Endodermal cell (in vitro differentiated cells): ENCODE data around the gene JAKMIP1. TPM values are rescaled to one million over a fixed set of nuclear protein-coding genes. Genes with fewer than 3 reads are reported as not detected.

Experiments
- DNase-seq: peaks from one replicate; pipeline ENCODE4 v3.0.0-alpha.2; 2017
- H3K27ac ChIP-seq: 2 replicates; pipeline ENCODE4 v1.5.1; 2013; ENCODE audit warnings: mild to moderate bottlenecking, low read depth, low read length, moderate library complexity
- H3K27me3 ChIP-seq: 2 replicates; pipeline ENCODE4 v1.6.1; 2013; ENCODE audit warnings: mild to moderate bottlenecking, low read length, moderate library complexity; ENCODE audit not compliant: insufficient read depth, control insufficient read depth, poor library complexity, severe bottlenecking
- H3K36me3 ChIP-seq: 2 replicates; pipeline ENCODE4 v1.7.0; 2013; ENCODE audit warnings: mild to moderate bottlenecking, low read length, moderate library complexity; ENCODE audit not compliant: control insufficient read depth, insufficient read depth
- H3K4me1 ChIP-seq: one replicate; pipeline ENCODE4 v1.7.0; 2013; ENCODE audit warnings: low read length; ENCODE audit not compliant: control insufficient read depth, insufficient read depth
- H3K4me3 ChIP-seq: 2 replicates; pipeline ENCODE4 v1.5.1; 2013; ENCODE audit warnings: mild to moderate bottlenecking, low read length, moderate library complexity
- H3K9ac ChIP-seq: 2 replicates; pipeline ENCODE4 v1.6.1; 2013; ENCODE audit warnings: mild to moderate bottlenecking, low read length, moderate library complexity; ENCODE audit not compliant: poor library complexity, severe bottlenecking; ENCODE audit errors: extremely low read depth
- H3K9me3 ChIP-seq: 2 replicates; pipeline ENCODE4 v1.6.1; 2013; ENCODE audit warnings: mild to moderate bottlenecking, low read length, moderate library complexity; ENCODE audit not compliant: control insufficient read depth
- H3K27ac Mint-ChIP-seq: 2 replicates; pipeline ENCODE4 v1.8.0; 2020; ENCODE audit warnings: mixed read lengths
- H3K27me3 Mint-ChIP-seq: 2 replicates; pipeline ENCODE4 v1.8.0; 2021; ENCODE audit warnings: mild to moderate bottlenecking, mixed read lengths; ENCODE audit not compliant: insufficient read depth
- H3K36me3 Mint-ChIP-seq: 2 replicates; pipeline ENCODE4 v1.8.0; 2020; ENCODE audit warnings: low read depth, mixed read lengths
- H3K4me1 Mint-ChIP-seq: 2 replicates; pipeline ENCODE4 v1.8.0; 2020; ENCODE audit warnings: mixed read lengths
- H3K4me3 Mint-ChIP-seq: 2 replicates; pipeline ENCODE4 v1.8.0; 2020; ENCODE audit warnings: mild to moderate bottlenecking, moderate library complexity, mixed read lengths
- H3K9me3 Mint-ChIP-seq: 2 replicates; pipeline ENCODE4 v1.8.0; 2020; ENCODE audit warnings: mild to moderate bottlenecking, mixed read lengths
- WGBS, 2 experiments: methylation state at CpG; one replicate each; pipeline versions ENCODE4 v1.1.5 to v1.1.7; 2013; ENCODE audit warnings: missing lambda C conversion rate in 2 of 2, mixed read lengths in 1 of 2; ENCODE audit not compliant: insufficient coverage in 1 of 2, insufficient read length in 1 of 2; 5-methylcytosine and 5-hydroxymethylcytosine counted together
- total RNA-seq, 2 donors: library from RNA; stranded (reverse); fragmentation: NEBNext Ultra II Directional in 1 of 2; extraction: Animal tissue kit (Norgen Biotek cat#: 25700) in 1 of 2; gene quantifications; 2 replicates in 1 of 2; 3 replicates in 1 of 2; pipeline ENCODE4 v1.2.1, GENCODE V29; 2021
- TF ChIP-seq, protein P1 (sequence below): fragments of 200-600 bp; sonication (generic); conservative IDR thresholded peaks from 2 replicates; pipeline ENCODE4 v1.5.0; 2021; ENCODE audit warnings: antibody characterized with exemption, mild to moderate bottlenecking

Gene JAKMIP1
- total RNA-seq, 2 donors from 2014 or later, result 10.4 to 11.2 TPM

DNA sequence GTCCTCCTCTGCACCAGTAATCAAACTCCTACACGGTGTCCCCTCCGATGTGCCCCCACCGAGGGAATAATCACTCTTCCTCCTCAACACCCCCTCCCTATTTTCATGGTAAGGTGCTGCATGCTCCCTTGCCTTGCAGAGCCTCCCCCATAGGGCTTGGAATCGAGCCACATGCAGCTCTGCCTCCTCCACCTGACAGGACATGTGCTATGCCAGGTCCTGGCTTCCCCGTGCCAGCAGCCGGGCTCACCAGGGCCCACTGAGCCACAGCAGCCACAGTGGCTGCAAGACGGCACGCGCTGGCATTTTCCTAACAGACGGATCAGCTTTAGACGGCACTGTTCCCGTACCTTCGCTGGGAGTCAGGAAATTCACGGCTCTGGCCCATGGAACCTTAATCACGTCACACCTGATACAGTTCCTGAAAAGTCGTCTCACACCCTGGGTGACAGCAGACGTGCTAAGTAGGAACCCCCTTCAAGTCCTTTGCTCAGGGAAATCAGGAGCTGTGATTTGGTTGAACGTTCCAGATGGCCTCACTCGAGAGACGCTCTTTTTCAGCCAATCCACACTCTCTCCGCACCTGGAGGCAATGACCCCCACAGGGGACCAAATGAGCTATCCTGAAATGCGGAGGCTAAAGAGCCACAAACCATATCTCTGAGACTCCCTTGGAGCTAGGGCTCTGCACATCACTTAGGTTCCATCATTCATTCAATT, 63.2 kb downstream of the JAKMIP1 start:
- TF ChIP-seq, protein P1, sequence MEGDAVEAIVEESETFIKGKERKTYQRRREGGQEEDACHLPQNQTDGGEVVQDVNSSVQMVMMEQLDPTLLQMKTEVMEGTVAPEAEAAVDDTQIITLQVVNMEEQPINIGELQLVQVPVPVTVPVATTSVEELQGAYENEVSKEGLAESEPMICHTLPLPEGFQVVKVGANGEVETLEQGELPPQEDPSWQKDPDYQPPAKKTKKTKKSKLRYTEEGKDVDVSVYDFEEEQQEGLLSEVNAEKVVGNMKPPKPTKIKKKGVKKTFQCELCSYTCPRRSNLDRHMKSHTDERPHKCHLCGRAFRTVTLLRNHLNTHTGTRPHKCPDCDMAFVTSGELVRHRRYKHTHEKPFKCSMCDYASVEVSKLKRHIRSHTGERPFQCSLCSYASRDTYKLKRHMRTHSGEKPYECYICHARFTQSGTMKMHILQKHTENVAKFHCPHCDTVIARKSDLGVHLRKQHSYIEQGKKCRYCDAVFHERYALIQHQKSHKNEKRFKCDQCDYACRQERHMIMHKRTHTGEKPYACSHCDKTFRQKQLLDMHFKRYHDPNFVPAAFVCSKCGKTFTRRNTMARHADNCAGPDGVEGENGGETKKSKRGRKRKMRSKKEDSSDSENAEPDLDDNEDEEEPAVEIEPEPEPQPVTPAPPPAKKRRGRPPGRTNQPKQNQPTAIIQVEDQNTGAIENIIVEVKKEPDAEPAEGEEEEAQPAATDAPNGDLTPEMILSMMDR, result no peak
- DNase-seq, result peak; percentile 90
- Histone ChIP-seq H3K9me3 (peaks cover 50% of the 10 kb centered on the region), H3K4me1 (peaks cover 2% of the 10 kb centered on the region), H3K4me3 (peak overlapping the region; percentile 61), H3K9ac (peak overlapping the region; percentile 24), H3K36me3 (peaks cover 24% of the 10 kb centered on the region), H3K27ac (no peak overlapping the region), H3K27me3 (no peaks in the 10 kb centered on the region)
- Mint-ChIP-seq H3K36me3 (peaks cover 56% of the 10 kb centered on the region), H3K27me3 (no peaks in the 10 kb centered on the region), H3K9me3 (peaks cover 43% of the 10 kb centered on the region), H3K4me1 (peaks cover 11% of the 10 kb centered on the region), H3K4me3 (no peak overlapping the region), H3K27ac (peak overlapping the region; percentile 83)
- WGBS, 2 experiments, result 61 to 81% methylated on average over 18 to 22 of the region's 22 CpGs

DNA sequence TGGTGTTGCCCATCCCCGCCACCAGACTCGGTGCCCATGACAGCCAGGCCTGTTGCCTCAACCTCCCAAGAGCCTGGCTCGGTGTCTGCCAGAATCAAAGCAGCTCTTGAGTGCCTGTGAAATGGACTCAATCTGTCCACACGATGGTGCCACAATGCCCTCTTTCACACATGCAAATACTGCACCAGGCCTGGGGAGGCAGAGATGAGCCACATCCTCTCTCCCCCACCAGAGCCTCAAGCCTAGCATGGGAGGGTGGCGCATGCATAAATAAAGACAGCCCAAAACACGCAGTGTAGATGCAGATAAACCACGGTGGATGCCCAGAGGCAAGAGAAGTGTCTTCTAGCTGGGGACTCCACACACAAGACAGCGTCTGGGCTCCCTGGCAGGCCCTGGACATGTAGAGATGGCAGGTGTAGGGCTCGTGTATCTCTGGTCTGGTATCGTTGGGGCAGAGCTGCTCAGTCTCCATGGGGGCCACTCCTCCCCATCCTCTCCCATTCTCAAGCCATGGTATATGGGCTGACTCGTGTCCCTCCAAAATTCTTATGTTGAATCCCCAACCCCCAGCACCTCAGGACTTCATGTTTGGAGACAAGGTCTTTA, 65.6 kb downstream of the JAKMIP1 start:
- H3K36me3 Mint-ChIP-seq, result peaks cover 53% of the 10 kb centered on the region
- H3K4me3 Mint-ChIP-seq, result no peak overlapping the region
- no peaks in the 10 kb centered on the region for H3K27me3 ChIP-seq
- H3K4me1 Mint-ChIP-seq, result peaks cover 2% of the 10 kb centered on the region
- H3K4me1 ChIP-seq, result peaks cover 2% of the 10 kb centered on the region
- WGBS, 2 experiments, result 68 to 86% methylated on average over 7 to 11 of the region's 11 CpGs
- peaks cover 21% of the 10 kb centered on the region for H3K36me3 ChIP-seq
- no peak overlapping the region for H3K9ac ChIP-seq
- H3K27ac Mint-ChIP-seq, result no peak overlapping the region
- no peaks in the 10 kb centered on the region for H3K27me3 Mint-ChIP-seq
- H3K9me3 Mint-ChIP-seq, result peaks cover 43% of the 10 kb centered on the region
- H3K27ac ChIP-seq, result no peak overlapping the region
- H3K9me3 ChIP-seq, result peaks cover 50% of the 10 kb centered on the region
- DNase-seq, result no peak
- TF ChIP-seq, protein P1, result peak; percentile 35
- H3K4me3 ChIP-seq, result no peak overlapping the region

DNA sequence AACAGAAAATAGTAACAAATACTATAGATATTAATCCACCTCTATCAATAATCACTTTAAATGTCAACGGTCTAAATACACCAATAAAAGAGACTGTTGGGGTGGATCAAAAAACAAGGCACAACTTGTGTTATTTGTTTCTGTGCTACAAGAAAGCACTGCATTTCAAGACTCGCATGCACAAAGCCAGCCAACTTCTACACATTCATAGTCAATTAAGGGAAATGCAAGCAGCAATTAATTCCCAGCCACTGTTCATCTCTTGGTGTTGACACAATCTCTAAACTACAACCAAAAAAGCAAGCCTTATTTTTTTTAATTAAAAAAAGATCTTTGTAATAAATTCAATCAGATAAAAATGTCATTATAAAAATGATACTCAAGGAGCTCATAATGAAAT, 67.6 kb downstream of the JAKMIP1 start:
- TF ChIP-seq, protein P1, result no peak
- Histone ChIP-seq H3K27me3 (no peaks in the 10 kb centered on the region), H3K9me3 (peaks cover 41% of the 10 kb centered on the region), H3K36me3 (peaks cover 10% of the 10 kb centered on the region), H3K4me1 (peaks cover under 1% of the 10 kb centered on the region), H3K9ac (no peak overlapping the region), H3K27ac (no peak overlapping the region), H3K4me3 (no peak overlapping the region)
- Mint-ChIP-seq H3K27me3 (no peaks in the 10 kb centered on the region), H3K4me3 (no peak overlapping the region), H3K9me3 (peaks cover 37% of the 10 kb centered on the region), H3K4me1 (peaks cover 5% of the 10 kb centered on the region), H3K36me3 (peaks cover 41% of the 10 kb centered on the region), H3K27ac (no peak overlapping the region)
- DNase-seq, result no peak
- WGBS, 2 experiments, result 89 to 100% methylated on average over 1 to 2 of the region's 2 CpGs
